GM03348 (cell line): ENCODE measurements around the gene MAP3K12.
"Not testable (repeated sequence)": the region's sequence is repeated elsewhere in the genome, so short reads cannot be mapped to it uniquely, and the experiment has no call there.

Experiments
- DNase-seq: peaks from one replicate; pipeline ENCODE4 v3.0.0; 2012; ENCODE audit warnings: low spot score

The MAP3K12 gene

DNA sequence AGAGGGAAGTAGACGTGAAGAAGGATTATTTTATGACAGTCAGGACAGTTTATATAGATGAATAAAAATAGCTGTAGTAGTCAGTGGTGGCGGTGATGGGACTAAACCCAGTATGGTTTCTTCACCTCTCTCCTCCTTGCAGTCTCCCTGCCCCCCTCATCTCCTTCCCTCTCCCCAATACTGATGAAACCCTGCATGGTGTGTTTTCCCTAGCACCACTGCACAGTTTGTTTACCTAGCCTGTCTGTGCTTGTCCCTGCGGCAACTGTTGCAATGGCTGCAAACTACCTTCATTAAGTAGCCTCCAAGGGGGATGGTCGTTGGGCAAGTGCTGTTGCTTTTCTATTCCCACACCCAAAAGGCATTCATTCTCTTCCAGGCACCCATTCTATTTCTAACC is 32.6 kb downstream of the MAP3K12 start:
- DNase-seq = no peak

DNA sequence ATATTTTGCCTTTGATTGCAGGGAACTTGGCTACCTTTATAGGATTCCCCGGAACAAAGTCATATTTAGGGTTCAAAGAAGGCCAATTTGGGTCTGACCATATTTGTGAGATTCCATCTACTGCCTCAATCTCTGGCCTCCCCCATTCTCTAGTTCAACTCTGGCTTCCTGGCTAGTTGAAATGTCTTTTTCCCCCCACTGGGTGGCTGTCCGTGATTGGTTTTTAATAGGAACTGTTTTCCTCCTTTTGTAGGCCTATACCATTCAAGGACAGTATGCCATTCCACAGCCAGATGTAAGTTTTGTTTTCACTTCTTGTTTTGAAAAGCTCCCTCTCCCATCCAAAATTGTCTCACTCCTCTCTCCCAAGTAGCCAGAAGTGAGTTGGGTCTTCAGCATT is 33.6 kb downstream of the MAP3K12 start:
- DNase-seq = no peak

- no peak for DNase-seq
Observed at GRCh38 chr12:53464685-53465418, 34.4 kb downstream of the MAP3K12 start.

GRCh38 chr12:53463802-53464560 is 35.3 kb downstream of the MAP3K12 start:
- DNase-seq = no peak

DNA sequence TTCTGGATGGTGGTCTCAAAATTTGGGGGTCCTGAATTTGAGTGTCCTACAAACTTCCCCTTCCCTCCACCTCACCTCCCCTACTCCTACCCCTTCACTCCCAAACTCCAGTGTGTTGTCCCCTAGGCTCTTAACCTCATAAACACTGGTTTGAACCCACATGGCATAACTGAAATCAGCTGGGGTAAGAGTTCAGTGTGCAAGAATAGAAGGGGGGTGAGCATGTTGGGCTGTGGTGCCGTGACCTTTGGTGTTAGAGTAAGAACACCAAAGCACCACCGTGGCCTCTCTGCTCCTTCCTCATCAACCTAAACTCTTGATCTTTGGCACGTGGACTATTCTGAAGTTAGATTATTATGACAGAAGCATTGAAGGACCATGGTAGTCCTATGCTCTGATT is 36.3 kb downstream of the MAP3K12 start:
- no peak for DNase-seq

DNA sequence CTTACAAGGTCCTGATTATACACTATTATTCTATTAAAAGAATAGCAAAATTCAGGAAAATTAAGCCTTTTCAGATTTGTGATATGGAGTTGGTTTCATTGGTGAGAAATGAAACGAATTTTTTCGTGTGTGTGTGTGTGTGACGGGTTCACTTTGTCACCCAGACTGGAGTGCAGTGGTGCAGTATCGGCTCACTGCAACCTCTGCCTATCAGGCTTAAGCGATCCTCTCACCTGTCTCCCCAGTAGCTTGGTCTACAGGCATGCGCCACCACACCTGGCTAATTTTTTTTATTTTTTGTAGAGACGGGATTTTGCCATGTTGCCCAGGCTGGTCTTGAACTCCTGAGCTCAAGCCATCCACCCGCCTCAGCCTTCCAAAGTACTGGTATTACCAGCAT is 37.7 kb downstream of the MAP3K12 start:
- no peak for DNase-seq

DNA sequence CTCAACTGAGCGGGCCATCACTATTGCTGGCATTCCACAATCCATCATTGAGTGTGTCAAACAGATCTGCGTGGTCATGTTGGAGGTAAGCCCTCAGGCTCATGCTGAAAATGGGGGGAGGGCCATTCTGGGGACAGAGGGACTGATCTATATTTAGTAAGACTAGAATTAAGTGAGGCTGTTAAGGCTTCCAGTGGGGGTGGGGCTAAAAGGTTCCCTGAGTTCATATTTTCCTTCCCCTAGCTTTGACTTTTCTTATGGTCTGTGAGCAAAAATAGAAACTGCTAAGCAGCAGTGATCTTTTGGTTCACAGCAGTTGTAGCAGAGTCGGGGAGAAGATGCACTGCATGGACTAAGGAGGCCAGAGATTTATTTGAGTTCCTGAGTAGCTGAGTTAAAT is 38.2 kb downstream of the MAP3K12 start:
- no peak for DNase-seq

- no peak for DNase-seq
Observed at GRCh38 chr12:53459097-53459496, 40.2 kb downstream of the MAP3K12 start.

DNA sequence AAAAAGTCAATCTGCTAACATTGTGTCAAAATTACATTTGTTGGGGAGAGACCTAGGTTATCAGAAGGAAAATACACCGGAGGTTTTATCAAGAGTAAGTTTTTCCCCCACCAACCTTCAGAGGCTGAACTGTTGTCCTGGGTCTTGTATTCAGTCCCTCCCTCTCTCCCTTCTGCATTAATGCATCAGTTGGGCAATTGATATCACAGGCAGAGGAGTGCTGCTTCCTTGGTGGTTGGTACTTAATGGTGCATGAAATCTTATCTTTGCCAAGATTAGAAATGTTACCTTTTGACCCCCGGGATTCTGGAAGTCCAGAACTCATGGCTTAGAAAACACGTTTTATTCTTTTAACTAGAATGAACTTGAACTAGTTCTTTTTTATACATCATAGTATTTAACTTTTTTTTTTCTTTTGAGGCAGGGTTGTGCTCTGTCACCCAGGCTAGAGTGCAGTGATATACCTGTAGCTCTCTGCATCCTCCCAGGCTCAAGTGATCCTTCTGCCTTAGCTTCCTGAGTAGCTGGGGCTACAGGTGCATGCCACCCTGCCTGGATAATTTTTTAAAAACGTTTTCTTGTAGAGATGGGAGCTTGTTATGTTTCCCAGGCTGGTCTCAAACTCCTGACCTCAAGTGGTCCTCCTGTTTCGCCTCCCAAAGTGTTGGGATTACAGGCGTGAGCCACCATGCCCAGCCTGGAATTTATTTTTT is 42.4 kb downstream of the MAP3K12 start:
- no peak for DNase-seq

GRCh38 chr12:53454707-53455106 is 44.6 kb downstream of the MAP3K12 start:
- DNase-seq = no peak

DNA sequence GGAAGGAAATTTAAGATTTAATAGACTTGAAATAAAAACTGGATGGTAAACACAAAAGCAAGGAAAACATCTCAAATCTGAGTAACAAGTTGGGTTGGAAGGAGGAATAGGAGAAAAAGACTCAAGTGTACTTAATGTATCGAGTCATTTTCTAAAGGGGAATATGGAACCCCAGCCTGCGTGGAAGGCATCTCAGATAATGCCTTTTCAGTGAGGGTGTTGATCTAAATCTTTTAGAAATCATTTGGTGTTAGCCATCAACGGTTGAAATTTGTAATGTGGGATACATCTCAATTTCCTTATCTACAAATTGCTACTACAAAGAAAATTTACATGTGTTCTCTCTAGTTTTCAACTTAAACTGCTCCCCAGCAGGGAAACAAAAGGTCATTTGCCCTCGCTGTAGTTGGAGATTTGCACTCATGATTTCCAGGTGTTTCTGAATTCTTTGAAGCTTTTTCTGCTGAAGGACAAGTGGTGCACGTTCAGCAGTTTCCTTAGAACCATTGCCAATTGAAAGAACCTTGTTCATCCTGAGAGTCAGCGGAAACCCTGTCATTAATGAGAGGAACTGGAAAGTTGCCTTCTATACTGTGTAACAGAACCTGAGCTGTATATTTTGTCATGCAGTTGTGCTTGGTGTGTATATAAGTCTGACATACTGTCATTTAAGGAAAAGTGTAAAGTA is 45.2 kb downstream of the MAP3K12 start:
- DNase-seq = no peak

DNA sequence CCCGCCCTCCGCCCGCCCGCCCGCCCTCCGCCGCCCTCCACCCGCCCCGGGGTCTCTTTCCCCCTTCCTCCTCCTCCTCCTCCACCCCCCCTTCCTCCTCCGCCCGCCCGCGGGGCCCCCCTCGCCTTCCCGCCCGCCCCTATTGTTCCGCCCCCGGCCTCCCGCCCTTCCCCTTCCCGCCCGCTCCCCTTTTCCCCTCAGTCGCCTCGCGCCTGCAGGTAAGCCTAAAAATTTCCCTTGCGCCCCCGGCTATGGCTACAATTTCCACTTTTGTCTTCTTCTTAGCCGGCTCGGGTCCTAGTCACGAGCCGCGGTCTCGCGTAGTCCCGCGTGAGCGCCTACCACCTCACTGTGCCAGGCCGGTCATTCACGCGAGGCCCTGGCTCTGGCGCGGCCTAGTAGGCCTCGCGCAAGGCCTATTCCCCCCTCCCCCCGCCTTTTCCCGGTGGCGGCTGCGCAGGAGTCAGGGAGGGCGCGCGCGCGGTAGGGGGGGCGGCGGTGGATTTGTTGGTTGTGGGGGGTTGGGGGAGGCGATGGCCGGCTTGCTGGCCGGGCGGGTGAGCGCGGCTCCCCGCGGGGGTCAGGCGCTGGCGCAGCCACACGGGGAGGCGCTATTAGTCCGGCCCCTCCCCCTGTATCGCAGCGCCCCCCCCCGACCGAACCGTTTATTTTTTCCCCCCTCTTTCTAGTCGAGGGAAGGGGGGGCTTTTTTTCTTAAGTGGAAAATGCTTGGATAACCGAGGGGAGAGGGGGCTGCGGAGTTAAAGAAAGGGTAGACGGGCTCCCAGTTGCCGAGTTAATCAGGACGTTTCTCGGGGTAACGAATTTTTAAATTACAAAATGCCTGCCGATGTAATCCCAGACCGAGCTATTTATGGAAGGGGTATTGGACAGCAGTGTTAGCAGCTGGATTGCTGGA is 46.8 kb downstream of the MAP3K12 start:
- peak; percentile 93 for DNase-seq

DNA sequence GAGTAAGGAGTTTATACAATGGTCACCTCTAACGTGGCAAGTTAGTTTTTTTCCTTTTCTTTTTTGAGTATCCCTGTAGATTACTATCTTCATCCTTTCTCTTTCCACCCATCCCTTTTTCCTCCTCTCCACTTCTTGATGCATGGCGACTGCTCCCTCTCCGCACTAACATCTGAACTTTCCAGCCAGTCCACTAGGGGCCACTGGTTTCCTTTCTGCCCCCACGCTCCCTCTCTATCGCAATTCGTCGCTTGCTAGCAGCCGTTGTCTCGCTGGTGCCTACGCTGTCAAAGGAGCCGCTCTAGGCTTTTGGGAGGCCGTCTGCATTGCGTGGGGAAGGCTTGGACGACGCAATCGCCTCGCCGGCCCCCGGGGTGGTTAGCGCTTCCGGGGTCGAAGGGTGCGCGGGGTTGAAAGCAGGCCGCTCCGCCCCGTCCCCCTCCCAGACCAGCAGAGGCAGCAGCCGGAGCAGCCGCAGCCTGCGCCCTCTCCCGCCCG is 47.5 kb downstream of the MAP3K12 start, which contains the start of gene PCBP2:
TSS of gene PCBP2 (plus strand) at position 442 of the 498 bp plus-strand sequence. CDS start 2,699 bp downstream, outside the sequence.
- DNase-seq = peak; percentile 98

- DNase-seq = no peak
Observed at GRCh38 chr12:53450936-53451335, 48.3 kb downstream of the MAP3K12 start.

GRCh38 chr12:53444593-53445325 is 54.5 kb downstream of the MAP3K12 start:
- not testable (repeated sequence) for DNase-seq

DNA sequence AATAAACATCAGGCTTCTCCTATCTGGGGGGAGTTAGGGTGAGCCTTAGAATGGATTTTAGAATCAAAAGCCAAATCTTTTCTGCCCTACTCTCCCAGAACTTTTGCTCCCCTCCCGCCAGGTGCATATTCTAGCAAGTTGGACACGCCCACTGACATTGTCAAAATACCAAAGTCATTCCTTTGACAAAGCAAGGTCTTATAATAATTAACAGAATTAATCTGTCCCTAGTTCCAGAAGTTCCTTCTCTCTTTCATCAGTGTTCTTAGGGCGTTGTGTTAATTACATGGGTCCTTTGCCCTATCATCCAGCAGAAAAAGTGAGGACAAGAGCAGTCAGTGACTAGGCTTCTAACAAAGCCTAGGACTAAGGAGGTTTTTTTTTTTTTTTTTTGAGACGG is 55.3 kb downstream of the MAP3K12 start:
- no peak for DNase-seq

GRCh38 chr12:53441040-53441833 is 58.0 kb downstream of the MAP3K12 start, which contains the start of gene PRR13:
PRR13 (plus strand) TSS chr12:53441734; CDS start chr12:53442715, 981 bp downstream.
- DNase-seq = peak; percentile 98

GRCh38 chr12:53439582-53439981 is 59.7 kb downstream of the MAP3K12 start:
- DNase-seq = not testable (repeated sequence)

- DNase-seq = not testable (repeated sequence)
Observed at GRCh38 chr12:53435326-53435725, 63.9 kb downstream of the MAP3K12 start.
